Kidney epithelial cell (primary cell): ENCODE measurements around the gene KIF26A. TPM values are rescaled to one million over a fixed set of nuclear protein-coding genes. Genes with fewer than 3 reads are reported as not detected.
"Not testable (repeated sequence)": the region's sequence is repeated elsewhere in the genome, so short reads cannot be mapped to it uniquely, and the experiment has no call there.

Source experiments
- DNase-seq: peaks from one replicate; pipeline ENCODE4 v3.0.0-alpha.2; 2010; ENCODE audit warnings: low read depth
- H3K27me3 ChIP-seq: 2 replicates; pipeline ENCODE4 v1.6.0; 2011; ENCODE audit warnings: low read length; ENCODE audit not compliant: control insufficient read depth, insufficient read depth
- H3K36me3 ChIP-seq: 2 replicates; pipeline ENCODE4 v1.5.1; 2011; ENCODE audit warnings: low read length; ENCODE audit not compliant: control insufficient read depth, insufficient read depth
- H3K4me3 ChIP-seq: 2 replicates; pipeline ENCODE4 v1.5.1; 2011; ENCODE audit warnings: low read depth, mild to moderate bottlenecking, control low read depth, low read length
- total RNA-seq: library from RNA; depleted of rRNA; stranded (reverse); fragments of >200 nt; gene quantifications from 2 replicates; pipeline ENCODE4 v1.2.3, GENCODE V29; 2015
- TF ChIP-seq, protein P1 (sequence below): IDR thresholded peaks from 2 replicates; pipeline ENCODE4 v1.5.1; 2011; ENCODE audit warnings: mild to moderate bottlenecking, moderate library complexity, low read length, control low read depth, inconsistent platforms; ENCODE audit not compliant: insufficient read depth, poor library complexity, severe bottlenecking

The KIF26A gene
- total RNA-seq, 1 donor from 2014 or later = 0.21 TPM

DNA sequence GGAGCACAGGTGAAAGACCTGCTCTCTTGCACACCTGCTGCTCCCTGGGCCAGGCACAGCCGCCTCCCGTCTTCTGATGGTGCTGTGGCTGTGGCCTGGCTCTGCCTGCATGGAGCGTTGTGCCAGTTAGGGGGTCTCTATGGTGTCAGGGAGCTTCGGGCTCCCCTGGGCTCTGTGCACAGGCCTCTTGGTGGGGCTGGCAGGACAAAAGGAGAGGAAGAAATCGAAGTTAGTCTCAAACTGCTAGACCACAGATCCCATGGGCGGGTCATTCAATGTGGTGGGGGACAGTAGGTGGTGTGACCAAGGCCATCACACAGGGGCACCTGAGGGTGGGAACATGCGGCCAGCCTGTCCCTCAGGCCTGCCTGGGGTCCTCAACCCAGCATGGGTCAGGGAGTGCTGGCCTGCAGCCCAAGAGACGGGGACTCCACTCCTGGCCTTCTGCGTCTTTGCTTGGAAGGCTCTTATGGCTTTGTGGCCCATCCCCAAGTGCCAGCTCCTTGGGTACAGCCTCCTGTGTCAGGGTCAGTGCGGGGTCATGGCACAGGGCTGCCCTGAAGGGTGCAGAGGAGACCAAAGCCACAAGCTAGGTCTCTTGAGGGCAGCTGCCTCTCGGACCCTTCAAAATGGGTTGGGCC, 84.1 kb downstream of the KIF26A start:
- Histone ChIP-seq H3K27me3 (no peaks in the 10 kb centered on the region), H3K36me3 (no peaks in the 10 kb centered on the region), H3K4me3 (no peak overlapping the region)
- TF ChIP-seq, protein P1, sequence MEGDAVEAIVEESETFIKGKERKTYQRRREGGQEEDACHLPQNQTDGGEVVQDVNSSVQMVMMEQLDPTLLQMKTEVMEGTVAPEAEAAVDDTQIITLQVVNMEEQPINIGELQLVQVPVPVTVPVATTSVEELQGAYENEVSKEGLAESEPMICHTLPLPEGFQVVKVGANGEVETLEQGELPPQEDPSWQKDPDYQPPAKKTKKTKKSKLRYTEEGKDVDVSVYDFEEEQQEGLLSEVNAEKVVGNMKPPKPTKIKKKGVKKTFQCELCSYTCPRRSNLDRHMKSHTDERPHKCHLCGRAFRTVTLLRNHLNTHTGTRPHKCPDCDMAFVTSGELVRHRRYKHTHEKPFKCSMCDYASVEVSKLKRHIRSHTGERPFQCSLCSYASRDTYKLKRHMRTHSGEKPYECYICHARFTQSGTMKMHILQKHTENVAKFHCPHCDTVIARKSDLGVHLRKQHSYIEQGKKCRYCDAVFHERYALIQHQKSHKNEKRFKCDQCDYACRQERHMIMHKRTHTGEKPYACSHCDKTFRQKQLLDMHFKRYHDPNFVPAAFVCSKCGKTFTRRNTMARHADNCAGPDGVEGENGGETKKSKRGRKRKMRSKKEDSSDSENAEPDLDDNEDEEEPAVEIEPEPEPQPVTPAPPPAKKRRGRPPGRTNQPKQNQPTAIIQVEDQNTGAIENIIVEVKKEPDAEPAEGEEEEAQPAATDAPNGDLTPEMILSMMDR = no peak
- DNase-seq = no peak

DNA sequence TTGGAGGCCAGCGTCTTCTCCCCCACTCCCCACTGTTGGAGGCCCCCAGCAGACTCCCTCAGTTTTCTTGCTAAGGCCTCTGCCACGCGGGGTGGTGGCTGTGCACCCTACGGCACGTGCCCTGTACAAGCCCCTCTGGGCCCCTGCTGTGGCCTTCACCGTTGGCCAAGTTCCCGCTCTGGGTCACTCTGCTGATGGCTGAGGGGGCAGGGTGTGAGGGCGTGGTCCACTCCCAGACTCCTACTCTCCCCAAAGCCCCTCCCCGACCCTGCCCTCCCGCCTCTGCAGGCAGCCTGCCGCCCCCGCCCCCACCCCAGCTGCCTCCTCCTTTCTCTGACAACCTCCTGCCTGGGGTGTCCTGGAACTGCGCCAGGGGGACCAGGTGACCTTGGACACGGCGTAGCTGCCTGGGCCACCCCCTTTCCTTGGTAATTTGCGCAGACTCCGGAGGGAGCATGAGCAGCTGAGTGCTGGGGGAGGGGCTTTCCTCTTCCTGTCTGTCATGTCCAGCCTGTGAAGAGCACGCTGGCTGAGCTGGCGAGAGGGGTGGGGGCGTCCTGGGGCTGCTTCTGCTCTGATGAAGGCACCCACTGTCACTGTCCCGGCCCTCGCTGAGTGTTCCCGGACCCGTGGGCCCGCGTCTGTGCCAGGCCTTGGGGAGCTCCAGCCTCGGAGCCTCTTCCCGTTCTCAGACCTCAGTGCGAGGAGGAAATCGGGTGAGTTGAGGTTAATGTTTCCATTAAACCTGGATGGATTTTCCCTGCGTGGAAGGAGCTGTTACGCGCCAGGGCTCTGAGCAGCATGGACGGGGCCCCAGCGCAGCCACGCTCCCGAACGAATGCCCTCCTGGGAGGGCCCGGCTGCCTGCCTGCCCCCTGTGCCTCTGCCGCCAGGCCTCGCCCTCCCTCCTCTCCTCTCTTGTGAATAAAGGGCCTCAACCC, 85.0 kb downstream of the KIF26A start:
- TF ChIP-seq, protein P1 = no peak
- H3K27me3 ChIP-seq = no peaks in the 10 kb centered on the region
- H3K4me3 ChIP-seq = no peak overlapping the region
- no peak for DNase-seq
- H3K36me3 ChIP-seq = no peaks in the 10 kb centered on the region

DNA sequence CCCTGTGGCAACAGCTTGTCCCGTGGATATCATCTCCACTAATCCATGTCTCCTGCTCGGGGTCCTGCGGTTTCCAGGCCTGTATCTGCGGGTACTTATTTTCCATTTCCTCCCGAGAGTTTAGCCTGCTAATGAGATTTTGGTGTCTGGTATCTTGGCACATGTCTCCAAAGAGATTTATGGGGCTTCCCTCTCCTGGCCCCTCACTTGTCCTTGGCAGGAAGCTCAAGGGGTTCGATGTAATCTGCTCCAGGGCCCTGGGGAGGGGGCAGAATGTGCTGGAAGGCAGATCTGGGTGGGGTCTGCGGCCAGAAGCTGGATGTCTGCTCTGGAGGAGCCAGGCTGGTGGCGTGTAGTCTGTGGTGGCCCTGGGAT, 85.7 kb downstream of the KIF26A start:
- Histone ChIP-seq H3K36me3 (no peaks in the 10 kb centered on the region), H3K4me3 (no peak overlapping the region), H3K27me3 (peaks cover under 1% of the 10 kb centered on the region)
- no peak for DNase-seq
- TF ChIP-seq, protein P1 = no peak

DNA sequence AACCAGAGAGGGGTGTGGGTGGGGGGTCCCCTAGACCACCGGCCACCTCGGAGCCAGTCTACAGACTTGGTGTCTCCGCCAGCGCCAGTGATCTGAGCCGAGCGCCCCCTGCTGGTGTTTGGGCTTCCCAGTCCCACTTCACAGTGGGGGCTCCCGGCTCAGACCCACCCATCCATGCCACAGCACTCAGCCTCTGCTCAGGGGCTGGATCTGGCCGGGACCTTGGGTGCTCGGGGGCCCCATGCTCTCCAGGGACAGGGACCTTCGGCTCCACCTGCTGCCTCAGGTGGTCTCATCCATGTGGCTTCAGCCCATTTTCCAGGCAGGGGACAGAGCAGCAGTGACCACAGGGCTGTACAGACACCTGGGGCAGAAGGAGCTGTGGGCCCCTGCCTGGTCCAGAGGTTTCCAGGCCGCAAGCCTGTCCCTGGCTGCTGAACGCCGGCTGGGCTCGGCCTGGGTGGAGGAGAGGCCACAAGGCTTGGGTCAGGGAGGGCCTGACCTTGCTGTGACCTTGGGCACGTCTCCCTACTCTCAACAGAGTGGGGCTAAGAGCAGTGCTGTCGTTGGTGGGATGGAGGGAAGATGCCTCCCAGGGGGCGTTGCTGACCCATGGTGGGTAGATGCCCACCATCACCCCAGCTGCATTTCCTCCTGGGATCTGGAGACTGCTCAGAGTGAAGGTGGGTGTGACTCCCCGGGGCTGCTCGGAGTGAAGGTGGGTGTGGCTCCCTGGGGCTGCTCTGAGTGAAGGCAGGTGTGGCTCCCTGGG, 86.3 kb downstream of the KIF26A start:
- H3K36me3 ChIP-seq = no peaks in the 10 kb centered on the region
- H3K27me3 ChIP-seq = peaks cover 3% of the 10 kb centered on the region
- no peak for DNase-seq
- no peak overlapping the region for H3K4me3 ChIP-seq
- TF ChIP-seq, protein P1 = peak; percentile 18

DNA sequence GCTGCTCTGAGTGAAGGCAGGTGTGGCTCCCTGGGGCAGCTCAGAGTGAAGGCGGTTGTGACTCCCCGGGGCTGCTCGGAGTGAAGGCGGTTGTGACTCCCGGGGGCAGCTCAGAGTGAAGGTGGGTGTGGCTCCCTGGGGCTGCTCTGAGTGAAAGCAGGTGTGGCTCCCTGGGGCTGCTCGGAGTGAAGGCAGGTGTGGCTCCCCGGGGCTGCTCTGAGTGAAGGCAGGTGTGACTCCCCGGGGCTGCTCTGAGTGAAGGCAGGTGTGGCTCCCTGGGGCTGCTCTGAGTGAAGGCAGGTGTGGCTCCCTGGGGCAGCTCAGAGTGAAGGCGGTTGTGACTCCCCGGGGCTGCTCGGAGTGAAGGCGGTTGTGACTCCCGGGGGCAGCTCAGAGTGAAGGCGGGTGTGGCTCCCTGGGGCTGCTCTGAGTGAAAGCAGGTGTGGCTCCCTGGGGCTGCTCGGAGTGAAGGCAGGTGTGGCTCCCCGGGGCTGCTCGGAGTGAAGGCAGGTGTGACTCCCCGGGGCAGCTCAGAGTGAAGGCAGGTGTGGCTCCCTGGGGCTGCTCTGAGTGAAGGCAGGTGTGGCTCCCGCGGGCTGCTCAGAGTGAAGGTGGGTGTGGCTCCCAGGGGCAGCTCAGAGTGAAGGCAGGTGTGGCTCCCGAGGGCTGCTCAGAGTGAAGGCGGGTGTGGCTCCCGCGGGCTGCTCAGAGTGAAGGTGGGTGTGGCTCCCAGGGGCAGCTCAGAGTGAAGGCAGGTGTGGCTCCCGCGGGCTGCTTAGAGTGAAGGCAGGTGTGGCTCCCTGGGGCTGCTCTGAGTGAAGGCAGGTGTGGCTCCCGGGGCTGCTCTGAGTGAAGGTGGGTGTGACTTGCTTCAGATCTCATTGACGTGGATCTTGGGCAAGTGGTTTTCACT, 87.1 kb downstream of the KIF26A start:
- not testable (repeated sequence) for DNase-seq, H3K27me3 ChIP-seq, H3K36me3 ChIP-seq, H3K4me3 ChIP-seq
